Stimulated activated memory B cell treated with anti-CD40 and anti-IgM and Interleukin-4, amounts not matched to agents 10 μg/mL and 1 μg/mL and 100 μg/mL, for 72 hours (primary cell): ENCODE data around the gene RGS13.
A peak's percentile ranks its signal among the peaks of the same experiment; 100 is the strongest.

ENCODE experiments used
- ATAC-seq: fragments of 150-1000 bp; cut with Tn5 transposase; 2 replicates; pipeline ENCODE4 v1.10.0; 2021
- H3K27ac Mint-ChIP-seq: one replicate; pipeline ENCODE4 v1.8.0; 2022; ENCODE audit warnings: mild to moderate bottlenecking, mixed read lengths
- H3K27me3 Mint-ChIP-seq: one replicate; pipeline ENCODE4 v1.8.0; 2022; ENCODE audit warnings: mixed read lengths
- H3K36me3 Mint-ChIP-seq: one replicate; pipeline ENCODE4 v1.8.0; 2022; ENCODE audit warnings: mixed read lengths
- H3K4me1 Mint-ChIP-seq: one replicate; pipeline ENCODE4 v1.8.0; 2022; ENCODE audit warnings: mixed read lengths
- H3K4me3 Mint-ChIP-seq: one replicate; pipeline ENCODE4 v1.8.0; 2022; ENCODE audit warnings: mild to moderate bottlenecking, moderate library complexity, mixed read lengths
- H3K9me3 Mint-ChIP-seq: one replicate; pipeline ENCODE4 v1.8.0; 2022; ENCODE audit warnings: mixed read lengths

RGS13 gene

GRCh38 chr1:192609110-192610079 is 26.6 kb upstream of the RGS13 start:
- peak; percentile 100 for ATAC-seq
- H3K36me3 Mint-ChIP-seq: no peaks in the 10 kb centered on the region
- peaks cover 4% of the 10 kb centered on the region for H3K27me3 Mint-ChIP-seq
- peaks cover 43% of the 10 kb centered on the region for H3K4me1 Mint-ChIP-seq
- peak overlapping the region; percentile 64 for H3K27ac Mint-ChIP-seq
- H3K9me3 Mint-ChIP-seq: no peaks in the 10 kb centered on the region
- peak overlapping the region; percentile 9 for H3K4me3 Mint-ChIP-seq

- Mint-ChIP-seq H3K27me3 (peaks cover 13% of the 10 kb centered on the region), H3K27ac (no peak overlapping the region), H3K9me3 (no peaks in the 10 kb centered on the region), H3K4me3 (no peak overlapping the region), H3K4me1 (peaks cover 44% of the 10 kb centered on the region), H3K36me3 (no peaks in the 10 kb centered on the region)
- ATAC-seq: no peak
Measured at GRCh38 chr1:192610112-192610889, 25.6 kb upstream of the RGS13 start.

- H3K36me3 Mint-ChIP-seq: no peaks in the 10 kb centered on the region
- no peak overlapping the region for H3K27ac Mint-ChIP-seq
- H3K27me3 Mint-ChIP-seq: peaks cover 33% of the 10 kb centered on the region
- ATAC-seq: no peak
- no peaks in the 10 kb centered on the region for H3K9me3 Mint-ChIP-seq
- peaks cover 8% of the 10 kb centered on the region for H3K4me1 Mint-ChIP-seq
- H3K4me3 Mint-ChIP-seq: no peak overlapping the region
Measured at GRCh38 chr1:192615055-192615454, 20.9 kb upstream of the RGS13 start.

GRCh38 chr1:192620071-192620635 is 15.8 kb upstream of the RGS13 start:
- H3K27me3 Mint-ChIP-seq: peaks cover 72% of the 10 kb centered on the region
- H3K4me1 Mint-ChIP-seq: peaks cover 4% of the 10 kb centered on the region
- H3K27ac Mint-ChIP-seq: no peak overlapping the region
- H3K9me3 Mint-ChIP-seq: peaks cover 3% of the 10 kb centered on the region
- no peak overlapping the region for H3K4me3 Mint-ChIP-seq
- no peak for ATAC-seq
- H3K36me3 Mint-ChIP-seq: no peaks in the 10 kb centered on the region

- Mint-ChIP-seq H3K4me1 (peaks cover 12% of the 10 kb centered on the region), H3K36me3 (no peaks in the 10 kb centered on the region), H3K27ac (no peak overlapping the region), H3K9me3 (peaks cover 3% of the 10 kb centered on the region), H3K4me3 (no peak overlapping the region), H3K27me3 (peaks cover 80% of the 10 kb centered on the region)
- peak; percentile 75 for ATAC-seq
Measured at GRCh38 chr1:192626366-192627179, 9.4 kb upstream of the RGS13 start.

- H3K4me1 Mint-ChIP-seq: peaks cover 12% of the 10 kb centered on the region
- no peak overlapping the region for H3K4me3 Mint-ChIP-seq
- no peak overlapping the region for H3K27ac Mint-ChIP-seq
- no peaks in the 10 kb centered on the region for H3K36me3 Mint-ChIP-seq
- no peaks in the 10 kb centered on the region for H3K9me3 Mint-ChIP-seq
- no peak for ATAC-seq
- peaks cover 69% of the 10 kb centered on the region for H3K27me3 Mint-ChIP-seq
Measured at GRCh38 chr1:192627901-192628300, 8.0 kb upstream of the RGS13 start.

GRCh38 chr1:192628396-192629057 is 7.4 kb upstream of the RGS13 start:
- Mint-ChIP-seq H3K9me3 (no peaks in the 10 kb centered on the region), H3K27me3 (peaks cover 69% of the 10 kb centered on the region), H3K4me3 (no peak overlapping the region), H3K36me3 (no peaks in the 10 kb centered on the region), H3K27ac (no peak overlapping the region), H3K4me1 (peaks cover 12% of the 10 kb centered on the region)
- ATAC-seq: no peak

GRCh38 chr1:192629612-192630011 is 6.3 kb upstream of the RGS13 start:
- no peak for ATAC-seq
- Mint-ChIP-seq H3K27ac (no peak overlapping the region), H3K4me1 (peaks cover 12% of the 10 kb centered on the region), H3K36me3 (no peaks in the 10 kb centered on the region), H3K9me3 (no peaks in the 10 kb centered on the region), H3K27me3 (peaks cover 67% of the 10 kb centered on the region), H3K4me3 (no peak overlapping the region)

- H3K27ac Mint-ChIP-seq: no peak overlapping the region
- H3K36me3 Mint-ChIP-seq: no peaks in the 10 kb centered on the region
- peaks cover 67% of the 10 kb centered on the region for H3K27me3 Mint-ChIP-seq
- no peak for ATAC-seq
- no peaks in the 10 kb centered on the region for H3K9me3 Mint-ChIP-seq
- peaks cover 12% of the 10 kb centered on the region for H3K4me1 Mint-ChIP-seq
- no peak overlapping the region for H3K4me3 Mint-ChIP-seq
Measured at GRCh38 chr1:192630521-192631287, 5.2 kb upstream of the RGS13 start.

- no peak for ATAC-seq
- Mint-ChIP-seq H3K36me3 (no peaks in the 10 kb centered on the region), H3K9me3 (no peaks in the 10 kb centered on the region), H3K4me1 (peaks cover 4% of the 10 kb centered on the region), H3K4me3 (no peak overlapping the region), H3K27ac (no peak overlapping the region), H3K27me3 (peaks cover 70% of the 10 kb centered on the region)
Measured at GRCh38 chr1:192631749-192632148, 4.2 kb upstream of the RGS13 start.

- Mint-ChIP-seq H3K27me3 (peaks cover 70% of the 10 kb centered on the region), H3K36me3 (no peaks in the 10 kb centered on the region), H3K9me3 (no peaks in the 10 kb centered on the region), H3K4me1 (no peaks in the 10 kb centered on the region), H3K27ac (no peak overlapping the region), H3K4me3 (no peak overlapping the region)
- no peak for ATAC-seq
Measured at GRCh38 chr1:192632188-192632587, 3.8 kb upstream of the RGS13 start.

- H3K27ac Mint-ChIP-seq: no peak overlapping the region
- H3K4me1 Mint-ChIP-seq: no peaks in the 10 kb centered on the region
- no peak overlapping the region for H3K4me3 Mint-ChIP-seq
- no peaks in the 10 kb centered on the region for H3K9me3 Mint-ChIP-seq
- no peaks in the 10 kb centered on the region for H3K36me3 Mint-ChIP-seq
- peaks cover 69% of the 10 kb centered on the region for H3K27me3 Mint-ChIP-seq
- no peak for ATAC-seq
Measured at GRCh38 chr1:192632641-192633532, 3.1 kb upstream of the RGS13 start.
